HFF-Myc (cell line): ENCODE results near the gene RNU6-8.

Source experiments
- DNase-seq: peaks from one replicate; pipeline ENCODE4 v3.0.0-alpha.2; 2011; ENCODE audit warnings: low read depth; ENCODE audit errors: extremely low read depth
- H3K4me3 ChIP-seq: replicated peaks from 2 replicates; pipeline ENCODE4 v1.5.1; 2011; ENCODE audit warnings: low read depth, mild to moderate bottlenecking, control low read depth, low read length
- TF ChIP-seq, protein P1 (sequence below): IDR thresholded peaks from 2 replicates; pipeline ENCODE4 v1.5.1; 2012; ENCODE audit warnings: mild to moderate bottlenecking, low read depth, low read length, control low read depth; ENCODE audit errors: missing control alignments

The RNU6-8 gene

DNA sequence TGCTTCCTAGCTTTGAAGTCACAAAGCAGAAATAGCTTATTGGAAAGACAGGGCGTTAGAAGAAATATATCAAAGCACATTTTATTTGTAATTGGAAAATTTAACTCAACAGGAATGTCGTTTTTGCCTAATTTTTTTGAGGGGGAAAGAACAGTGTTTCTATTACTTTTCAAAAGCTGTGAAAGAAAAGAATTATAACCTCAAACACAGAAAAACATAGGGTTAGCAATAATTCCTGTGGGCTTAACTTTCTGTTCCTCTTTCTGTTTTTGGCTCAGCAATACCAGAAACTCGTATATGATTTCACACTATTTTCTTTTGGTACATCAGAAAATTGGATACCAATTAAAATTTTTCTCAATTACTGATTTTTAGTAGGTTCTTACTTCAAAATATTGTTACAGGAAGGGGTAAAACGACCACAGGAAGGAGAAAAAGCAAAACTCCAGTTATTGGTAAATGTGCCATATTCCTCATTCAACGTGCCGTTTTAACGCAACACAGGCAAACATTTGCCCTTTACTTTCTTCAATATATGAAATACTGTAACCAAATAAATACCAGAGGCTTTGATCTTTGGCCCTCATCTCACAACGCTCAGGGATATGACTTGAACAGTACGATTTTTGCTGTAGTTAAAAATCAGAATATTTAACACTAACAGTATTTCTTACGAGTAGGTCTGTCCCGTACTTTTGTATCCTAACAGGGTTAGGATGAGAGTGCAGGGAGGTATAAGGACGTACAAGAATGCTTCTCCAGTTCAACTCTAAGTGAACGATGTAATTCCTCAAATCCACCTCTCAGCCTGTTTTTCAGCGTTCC, 2.5 kb downstream of the RNU6-8 start:
- TF ChIP-seq, protein P1, sequence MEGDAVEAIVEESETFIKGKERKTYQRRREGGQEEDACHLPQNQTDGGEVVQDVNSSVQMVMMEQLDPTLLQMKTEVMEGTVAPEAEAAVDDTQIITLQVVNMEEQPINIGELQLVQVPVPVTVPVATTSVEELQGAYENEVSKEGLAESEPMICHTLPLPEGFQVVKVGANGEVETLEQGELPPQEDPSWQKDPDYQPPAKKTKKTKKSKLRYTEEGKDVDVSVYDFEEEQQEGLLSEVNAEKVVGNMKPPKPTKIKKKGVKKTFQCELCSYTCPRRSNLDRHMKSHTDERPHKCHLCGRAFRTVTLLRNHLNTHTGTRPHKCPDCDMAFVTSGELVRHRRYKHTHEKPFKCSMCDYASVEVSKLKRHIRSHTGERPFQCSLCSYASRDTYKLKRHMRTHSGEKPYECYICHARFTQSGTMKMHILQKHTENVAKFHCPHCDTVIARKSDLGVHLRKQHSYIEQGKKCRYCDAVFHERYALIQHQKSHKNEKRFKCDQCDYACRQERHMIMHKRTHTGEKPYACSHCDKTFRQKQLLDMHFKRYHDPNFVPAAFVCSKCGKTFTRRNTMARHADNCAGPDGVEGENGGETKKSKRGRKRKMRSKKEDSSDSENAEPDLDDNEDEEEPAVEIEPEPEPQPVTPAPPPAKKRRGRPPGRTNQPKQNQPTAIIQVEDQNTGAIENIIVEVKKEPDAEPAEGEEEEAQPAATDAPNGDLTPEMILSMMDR: no peak
- DNase-seq: no peak
- H3K4me3 ChIP-seq: peak overlapping the region; percentile 68

DNA sequence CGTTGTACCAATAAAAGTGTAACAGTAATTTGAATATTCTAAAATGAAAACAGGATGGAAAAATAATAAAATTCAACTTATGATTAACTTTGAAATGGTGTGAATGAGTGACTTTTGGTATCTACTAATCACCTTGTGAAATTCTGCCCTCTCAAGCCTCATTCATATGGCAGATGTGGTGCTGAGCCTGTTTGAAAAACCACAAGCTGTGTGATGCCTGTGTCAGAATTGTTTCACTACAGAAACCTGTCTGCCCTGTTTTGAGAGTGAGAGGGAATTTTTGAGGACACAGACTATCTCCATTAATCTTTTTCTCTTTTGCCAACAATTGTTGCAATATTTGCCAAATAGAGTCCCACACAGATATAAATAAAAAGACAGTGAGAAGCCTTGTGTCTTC, 5.2 kb downstream of the RNU6-8 start:
- no peak for DNase-seq
- no peak overlapping the region for H3K4me3 ChIP-seq
- TF ChIP-seq, protein P1: no peak

GRCh38 chr14:32195636-32196035, 7.4 kb downstream of the RNU6-8 start:
- no peak overlapping the region for H3K4me3 ChIP-seq
- no peak for DNase-seq
- TF ChIP-seq, protein P1: no peak

DNA sequence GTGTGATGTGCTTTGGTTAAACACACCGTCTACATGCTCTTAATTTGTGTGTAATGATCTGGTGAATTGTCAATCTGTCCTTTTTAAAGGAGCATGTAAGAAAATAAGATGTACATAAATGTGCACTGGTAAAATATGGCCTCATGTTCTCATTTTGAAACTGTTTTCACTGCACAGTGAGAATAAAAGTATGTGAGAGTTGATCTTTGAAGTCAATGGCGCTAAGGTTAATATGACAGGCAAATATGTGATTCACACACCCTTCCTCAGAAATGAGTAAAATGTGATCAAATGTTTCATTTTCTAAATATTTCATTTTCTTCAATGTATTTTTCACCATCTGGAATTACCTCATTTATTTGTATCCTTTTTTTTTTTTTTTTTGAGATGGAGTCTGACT, 9.5 kb downstream of the RNU6-8 start:
- no peak for DNase-seq
- TF ChIP-seq, protein P1: no peak
- no peak overlapping the region for H3K4me3 ChIP-seq

- no peak overlapping the region for H3K4me3 ChIP-seq
- no peak for DNase-seq
- TF ChIP-seq, protein P1: no peak
These were observed 10.2 kb downstream of the RNU6-8 start for GRCh38 chr14:32192712-32193373.

DNA sequence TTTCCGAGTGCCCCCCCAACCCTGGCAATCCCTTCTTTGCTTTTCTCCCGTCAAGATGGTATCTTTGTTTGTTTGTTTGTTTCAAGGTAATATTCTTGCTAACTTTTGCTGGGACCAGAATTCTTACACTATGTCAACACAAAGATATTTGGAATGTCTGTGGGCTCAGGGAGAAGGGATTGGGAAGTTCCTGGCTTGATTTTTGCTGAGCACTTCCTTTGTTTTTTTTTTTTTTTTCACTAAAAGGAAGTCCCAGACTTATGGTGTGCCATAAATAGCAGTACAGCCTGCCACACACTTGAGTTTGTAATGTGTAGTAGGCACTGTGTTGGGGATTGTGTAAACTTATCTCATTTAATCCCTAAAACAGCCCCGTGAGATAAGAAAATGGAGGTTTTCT, 12.4 kb downstream of the RNU6-8 start:
- DNase-seq: no peak
- TF ChIP-seq, protein P1: no peak
- H3K4me3 ChIP-seq: no peak overlapping the region
